H4 (cell line): ENCODE data around the gene SH3BGRL. TPM values are rescaled to one million over a fixed set of nuclear protein-coding genes. Genes with fewer than 3 reads are reported as not detected.
"Not testable (repeated sequence)": the region's sequence is repeated elsewhere in the genome, so short reads cannot be mapped to it uniquely, and the experiment has no call there.

Source experiments
- DNase-seq: peaks from one replicate; pipeline ENCODE4 v3.0.0-alpha.2; 2015; ENCODE audit warnings: low spot score
- total RNA-seq: library from RNA; depleted of rRNA; stranded (reverse); fragments of >200 nt; shearing (Covaris generic); gene quantifications from 2 replicates; pipeline ENCODE4 v1.2.3, GENCODE V29; 2014

The SH3BGRL gene
- total RNA-seq, 1 experiment from 2014 or later: 90.2 TPM

DNA sequence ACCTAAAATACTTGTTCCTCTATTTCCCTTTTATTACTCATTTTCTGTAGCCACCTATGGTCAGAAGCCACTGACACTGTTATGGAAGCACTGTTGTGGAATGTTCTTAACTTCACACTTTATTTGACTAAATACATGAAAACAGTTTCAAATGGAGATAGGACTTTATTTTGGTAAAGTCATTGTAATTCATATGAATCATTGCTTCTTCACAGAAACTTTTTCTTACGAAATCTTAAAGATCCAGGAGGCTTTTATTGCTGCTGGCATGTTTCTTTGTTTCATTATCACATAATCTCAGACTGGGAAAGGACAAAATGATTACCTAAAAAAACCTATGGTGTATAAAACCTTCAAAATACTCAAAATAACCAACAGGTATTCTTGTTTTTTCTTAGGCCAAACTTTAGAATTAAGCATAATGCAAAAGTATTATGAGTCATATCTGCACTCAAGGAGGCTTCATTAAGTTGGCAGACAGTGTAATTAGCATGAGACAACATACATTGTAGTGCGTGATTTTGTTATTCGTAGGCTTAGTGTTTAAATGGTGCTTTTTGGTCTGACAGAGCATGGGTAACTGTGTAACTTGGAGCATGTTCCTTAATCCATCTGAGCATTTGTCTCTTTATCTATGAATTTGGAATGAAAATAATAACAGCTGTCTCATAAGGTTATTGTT is 58.0 kb downstream of the SH3BGRL start:
- no peak for DNase-seq

GRCh38 chrX:81261576-81261975 is 59.7 kb downstream of the SH3BGRL start:
- no peak for DNase-seq

GRCh38 chrX:81263059-81263458 is 61.2 kb downstream of the SH3BGRL start:
- no peak for DNase-seq

GRCh38 chrX:81278616-81279015 is 76.7 kb downstream of the SH3BGRL start:
- no peak for DNase-seq

DNA sequence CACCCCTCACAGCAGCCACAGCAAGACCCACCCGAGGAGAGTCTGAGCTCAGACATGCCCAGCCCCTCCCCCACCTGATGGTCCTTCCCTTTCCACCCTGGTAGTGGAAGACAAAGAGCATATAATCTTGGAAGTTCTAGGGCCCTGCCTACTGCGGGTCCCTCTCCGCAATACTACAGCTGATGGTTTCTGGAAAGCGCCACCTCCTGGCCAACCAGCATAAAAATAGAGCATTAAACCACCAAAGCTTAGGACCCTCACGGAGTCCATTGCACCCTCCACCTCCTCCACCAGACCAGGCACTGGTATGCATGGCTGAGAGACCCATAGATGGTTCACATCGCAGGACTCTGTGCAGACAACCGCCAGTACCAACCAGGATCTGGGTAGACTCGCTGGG is 78.2 kb downstream of the SH3BGRL start:
- no peak for DNase-seq

DNA sequence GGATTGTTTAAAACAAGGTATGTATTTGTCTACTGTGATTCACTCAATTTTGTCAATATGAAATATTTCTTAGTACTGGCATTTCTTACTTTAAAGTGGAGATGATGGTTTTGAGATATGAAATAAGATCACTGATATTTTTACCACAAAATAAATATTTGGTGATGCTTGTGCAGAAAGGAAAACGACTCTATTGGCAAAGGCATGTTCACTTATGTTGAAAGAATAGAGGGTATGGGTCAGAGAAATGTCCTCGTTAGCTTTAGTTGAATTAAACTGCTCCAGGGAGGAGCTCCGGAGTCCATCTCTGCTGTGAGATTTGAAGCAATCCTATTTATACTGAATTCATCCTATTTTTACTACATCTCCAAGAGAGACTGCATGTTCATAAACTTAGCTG is 84.2 kb downstream of the SH3BGRL start:
- no peak for DNase-seq

- DNase-seq: no peak
Measured at GRCh38 chrX:81286608-81287007, 84.7 kb downstream of the SH3BGRL start.

- no peak for DNase-seq
Measured at GRCh38 chrX:81291996-81292395, 90.1 kb downstream of the SH3BGRL start.

GRCh38 chrX:81294101-81294500 is 92.2 kb downstream of the SH3BGRL start:
- no peak for DNase-seq

DNA sequence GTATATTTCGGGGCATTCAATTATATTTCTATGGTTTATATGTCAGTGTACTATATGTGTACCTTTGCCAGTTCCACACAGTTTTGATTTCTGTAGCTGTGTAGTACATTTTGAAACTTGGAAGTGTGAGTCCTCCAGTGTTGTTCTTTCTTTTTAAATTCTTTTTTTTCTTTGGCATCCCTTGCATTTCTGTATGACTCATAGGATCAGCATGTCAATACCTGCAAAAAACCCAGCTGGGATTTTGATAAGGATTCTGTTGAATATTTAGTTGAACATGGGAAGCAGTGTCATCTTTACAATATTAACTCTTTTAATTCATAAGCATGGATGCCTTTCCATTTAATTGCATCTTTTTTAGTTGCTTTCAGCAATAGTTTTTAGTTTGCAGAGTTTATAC is 100.0 kb downstream of the SH3BGRL start:
- no peak for DNase-seq

DNA sequence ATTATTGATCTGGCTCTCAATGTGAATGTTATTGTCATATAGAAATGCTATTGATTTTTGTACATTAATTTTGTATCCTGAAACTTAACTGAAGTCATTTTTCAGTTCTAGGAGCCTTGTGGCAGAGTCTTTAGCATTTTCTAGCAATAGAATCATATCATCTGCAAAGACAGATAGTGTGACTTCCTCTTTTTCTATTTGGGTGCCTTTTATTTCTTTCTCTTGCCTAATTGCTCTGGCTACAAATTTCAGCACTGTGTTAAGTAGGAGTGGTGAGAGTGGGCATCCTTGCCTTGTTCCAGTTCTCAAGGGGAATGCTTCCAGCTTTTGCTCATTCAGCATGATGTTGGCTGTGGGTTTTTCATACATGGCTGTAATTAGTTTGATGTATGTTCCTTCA is 102.7 kb downstream of the SH3BGRL start:
- DNase-seq: no peak

GRCh38 chrX:81305240-81305639 is 103.3 kb downstream of the SH3BGRL start:
- DNase-seq: no peak

DNA sequence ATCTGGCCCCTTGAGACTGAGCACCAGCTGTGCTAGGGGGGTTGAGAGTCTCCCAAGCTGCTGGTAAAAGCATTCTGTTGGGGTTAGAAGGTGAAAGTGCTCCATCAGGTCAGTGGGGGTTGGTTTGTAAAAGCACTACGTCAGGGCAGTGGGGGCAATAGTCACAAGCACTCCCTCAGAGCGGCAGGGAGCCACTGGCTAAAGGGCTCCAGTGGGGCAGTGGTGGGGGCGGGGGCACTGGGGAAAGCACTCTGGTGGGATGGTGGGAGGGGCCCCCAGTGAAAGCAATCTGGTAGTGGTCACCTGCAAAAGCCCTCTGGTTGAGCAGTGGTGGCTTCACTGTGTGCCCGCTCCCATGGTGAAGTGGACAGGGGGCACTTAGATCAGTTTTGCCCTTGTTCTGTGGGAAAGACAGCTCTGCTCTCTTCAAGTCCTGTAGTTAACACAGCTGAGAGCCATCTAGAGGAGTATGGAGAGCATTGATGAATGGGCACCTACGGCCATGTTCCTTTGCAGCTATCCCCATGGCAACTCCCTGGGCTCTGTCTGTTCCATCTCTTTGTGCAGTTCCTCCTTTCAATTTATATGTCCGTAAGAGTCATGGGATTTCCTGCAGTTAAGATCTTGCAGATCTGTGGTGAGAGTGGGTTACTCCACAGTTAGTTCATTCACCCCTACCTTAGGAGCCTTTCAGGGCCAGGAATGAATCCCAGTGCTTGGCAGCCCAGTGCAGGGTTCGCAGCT is 106.4 kb downstream of the SH3BGRL start:
- DNase-seq: no peak

GRCh38 chrX:81316163-81316562 is 114.3 kb downstream of the SH3BGRL start:
- no peak for DNase-seq

GRCh38 chrX:81331653-81332052 is 129.8 kb downstream of the SH3BGRL start:
- not testable (repeated sequence) for DNase-seq

GRCh38 chrX:81336455-81337152 is 134.7 kb downstream of the SH3BGRL start:
- no peak for DNase-seq

DNA sequence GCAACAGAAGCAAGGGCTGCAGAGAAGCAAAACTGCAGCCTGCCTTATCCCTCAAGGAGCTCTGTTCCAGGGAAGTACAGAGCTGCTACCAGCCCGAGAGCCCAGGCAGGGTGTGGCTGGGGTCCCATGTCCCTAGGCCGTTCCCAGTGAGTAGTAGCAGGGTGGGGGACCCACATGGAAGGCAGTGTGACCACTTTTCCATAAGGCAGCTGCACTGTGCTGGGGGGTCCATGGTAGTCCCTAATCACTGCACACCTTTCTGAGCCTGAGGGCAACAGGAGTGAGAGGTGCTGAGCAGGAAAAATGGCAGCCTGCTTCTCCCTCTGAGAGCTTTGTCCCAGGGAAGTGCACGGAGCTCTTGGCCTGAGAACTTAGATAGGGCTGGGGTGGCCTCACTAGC is 135.9 kb downstream of the SH3BGRL start:
- DNase-seq: no peak

DNA sequence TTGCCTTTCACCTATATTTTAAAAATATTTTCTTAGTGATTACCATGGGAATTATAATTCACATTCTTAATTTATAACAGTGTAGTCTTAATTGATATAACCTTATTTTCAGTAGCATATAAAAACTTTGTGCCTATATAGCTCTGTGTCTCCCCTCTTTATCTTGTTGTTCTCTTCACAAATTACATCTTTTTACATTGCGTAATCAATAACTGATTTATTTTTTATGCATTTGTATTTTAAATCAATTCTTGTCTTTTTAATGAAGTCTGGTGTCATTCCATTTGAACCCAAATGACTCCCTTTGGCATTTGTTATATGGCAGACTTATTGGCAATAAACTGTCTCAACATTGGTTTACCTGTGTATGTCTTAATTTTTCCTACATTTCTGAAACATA is 137.0 kb downstream of the SH3BGRL start:
- DNase-seq: no peak

DNA sequence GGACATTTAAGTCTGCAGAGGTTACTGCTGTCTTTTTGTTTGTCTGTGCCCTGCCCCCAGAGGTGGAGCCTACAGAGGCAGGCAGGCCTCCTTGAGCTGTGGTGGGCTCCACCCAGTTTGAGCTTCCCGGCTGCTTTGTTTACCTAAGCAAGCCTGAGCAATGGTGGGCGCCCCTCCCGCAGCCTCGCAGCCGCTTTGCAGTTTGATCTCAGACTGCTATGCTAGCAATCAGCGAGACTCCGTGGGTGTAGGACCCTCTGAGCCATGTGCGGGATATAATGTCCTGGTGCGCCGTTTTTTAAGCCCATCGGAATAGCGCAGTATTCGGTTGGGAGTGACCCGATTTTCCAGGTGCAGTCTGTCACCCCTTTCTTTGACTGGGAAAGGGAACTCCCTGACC is 143.4 kb downstream of the SH3BGRL start:
- not testable (repeated sequence) for DNase-seq
